Measurements from ENCODE around the gene CFAP77. TPM values are rescaled to one million over a fixed set of nuclear protein-coding genes. Genes with fewer than 3 reads are reported as not detected.

CFAP77 gene
- total and polyA plus RNA-seq, 2 donors from 2014 or later: 0.50 TPM; not detected in 1

GRCh38 chr9:132487351-132487791 is 77.4 kb downstream of the CFAP77 start:
- no peaks in the 10 kb centered on the region for H3K4me1 ChIP-seq (ENCODE audit: control insufficient read depth in 2 of 3, insufficient read depth in 2 of 3, low read depth in 1 of 3, low read length in 3 of 3)
- intact Hi-C loops (cut with DNase I): no loop called here
- no peak overlapping the region for H3K9ac ChIP-seq (ENCODE audit: low read length in 3 of 3)
- no peak for FAIRE-seq
- no peak for TF ChIP-seq CTCF (IDR thresholded peaks at IDR 0.05; ENCODE audit: borderline replicate concordance, extremely low read depth, insufficient read depth)
- DNase-seq: no peak
- no peaks in the 10 kb centered on the region for H3K9me3 ChIP-seq (ENCODE audit: control insufficient read depth in 2 of 3, insufficient read depth in 1 of 3, low read length in 3 of 3)
- no peaks in the 10 kb centered on the region for H3K36me3 ChIP-seq (ENCODE audit: control insufficient read depth in 2 of 3, insufficient read depth in 3 of 3, low read length in 3 of 3)
- no peak overlapping the region for H3K4me3 ChIP-seq (ENCODE audit: low read length in 3 of 3)
- no peaks in the 10 kb centered on the region for H3K27me3 ChIP-seq (ENCODE audit: control insufficient read depth, insufficient read depth, low read length)
- no peak overlapping the region for H3K27ac ChIP-seq (ENCODE audit: low read depth in 2 of 2, low read length in 2 of 2)

- no peak overlapping the region for H3K27ac ChIP-seq (ENCODE audit: low read depth in 2 of 2, low read length in 2 of 2)
- H3K9me3 ChIP-seq (ENCODE audit: control insufficient read depth in 2 of 3, insufficient read depth in 1 of 3, low read length in 3 of 3): peaks cover 0 to 4% (median 0%) of the 10 kb centered on the region in 3 donors
- FAIRE-seq: no peak
- H3K27me3 ChIP-seq (ENCODE audit: control insufficient read depth, insufficient read depth, low read length): no peaks in the 10 kb centered on the region
- TF ChIP-seq CTCF (IDR thresholded peaks at IDR 0.05; ENCODE audit: borderline replicate concordance, extremely low read depth, insufficient read depth): no peak
- H3K36me3 ChIP-seq (ENCODE audit: control insufficient read depth in 2 of 3, insufficient read depth in 3 of 3, low read length in 3 of 3): no peaks in the 10 kb centered on the region
- DNase-seq: no peak
- no peak overlapping the region for H3K9ac ChIP-seq (ENCODE audit: low read length in 3 of 3)
- H3K4me1 ChIP-seq (ENCODE audit: control insufficient read depth in 2 of 3, insufficient read depth in 2 of 3, low read depth in 1 of 3, low read length in 3 of 3): no peaks in the 10 kb centered on the region
- no peak overlapping the region for H3K4me3 ChIP-seq (ENCODE audit: low read length in 3 of 3)
- intact Hi-C loops (cut with DNase I): no loop called here
Measured at GRCh38 chr9:132487980-132488535, 78.0 kb downstream of the CFAP77 start.

- no peaks in the 10 kb centered on the region for H3K27me3 ChIP-seq (ENCODE audit: control insufficient read depth, insufficient read depth, low read length)
- no peak overlapping the region for H3K4me3 ChIP-seq (ENCODE audit: low read length in 3 of 3)
- DNase-seq (no peak), FAIRE-seq (no peak)
- TF ChIP-seq CTCF (IDR thresholded peaks at IDR 0.05; ENCODE audit: borderline replicate concordance, extremely low read depth, insufficient read depth): no peak
- H3K9ac ChIP-seq (ENCODE audit: low read length in 3 of 3): no peak overlapping the region
- H3K27ac ChIP-seq (ENCODE audit: low read depth in 2 of 2, low read length in 2 of 2): no peak overlapping the region
- intact Hi-C loops (cut with DNase I): no loop called here
- H3K36me3 ChIP-seq (ENCODE audit: control insufficient read depth in 2 of 3, insufficient read depth in 3 of 3, low read length in 3 of 3): no peaks in the 10 kb centered on the region
- peaks cover 0 to 8% (median 0%) of the 10 kb centered on the region in 3 donors for H3K9me3 ChIP-seq (ENCODE audit: control insufficient read depth in 2 of 3, insufficient read depth in 1 of 3, low read length in 3 of 3)
- no peaks in the 10 kb centered on the region for H3K4me1 ChIP-seq (ENCODE audit: control insufficient read depth in 2 of 3, insufficient read depth in 2 of 3, low read depth in 1 of 3, low read length in 3 of 3)
Measured at GRCh38 chr9:132488626-132489025, 78.6 kb downstream of the CFAP77 start.

GRCh38 chr9:132489536-132489935 is 79.5 kb downstream of the CFAP77 start:
- no peak for TF ChIP-seq CTCF (IDR thresholded peaks at IDR 0.05; ENCODE audit: borderline replicate concordance, extremely low read depth, insufficient read depth)
- H3K36me3 ChIP-seq (ENCODE audit: control insufficient read depth in 2 of 3, insufficient read depth in 3 of 3, low read length in 3 of 3): no peaks in the 10 kb centered on the region
- no peaks in the 10 kb centered on the region for H3K27me3 ChIP-seq (ENCODE audit: control insufficient read depth, insufficient read depth, low read length)
- H3K9me3 ChIP-seq (ENCODE audit: control insufficient read depth in 2 of 3, insufficient read depth in 1 of 3, low read length in 3 of 3): peaks cover 0 to 8% (median 0%) of the 10 kb centered on the region in 3 donors
- H3K4me3 ChIP-seq (ENCODE audit: low read length in 3 of 3): no peak overlapping the region
- FAIRE-seq: no peak
- H3K9ac ChIP-seq (ENCODE audit: low read length in 3 of 3): no peak overlapping the region
- intact Hi-C loops (cut with DNase I): no loop called here
- H3K27ac ChIP-seq (ENCODE audit: low read depth in 2 of 2, low read length in 2 of 2): no peak overlapping the region
- DNase-seq: no peak
- no peaks in the 10 kb centered on the region for H3K4me1 ChIP-seq (ENCODE audit: control insufficient read depth in 2 of 3, insufficient read depth in 2 of 3, low read depth in 1 of 3, low read length in 3 of 3)
